OCI-LY7 (cell line): ENCODE data around the gene SPPL2B. TPM values are rescaled to one million over a fixed set of nuclear protein-coding genes. Genes with fewer than 3 reads are reported as not detected.
"Not testable (repeated sequence)": the region's sequence is repeated elsewhere in the genome, so short reads cannot be mapped to it uniquely, and the experiment has no call there.

ENCODE experiments used
- BruUV-seq: library from RNA; stranded (reverse); fragments of 400-500 nt; replicated peaks from 2 replicates; lab custom pipeline; 2021; lab: Mats Ljungman, UMichigan
- CTCF ChIA-PET: fragments of 300-600 bp; sonication (Branson Sonifier 250); formaldehyde crosslinking; loops from one replicate; lab custom pipeline; 2022; ENCODE audit warnings: antibody characterized with exemption; ENCODE audit not compliant: unreplicated experiment; lab: Charles Lee
- POLR2A ChIA-PET: fragments of 300-600 bp; sonication (Branson Sonifier 250); formaldehyde crosslinking; loops from one replicate; lab custom pipeline; 2022; ENCODE audit warnings: antibody characterized with exemption; lab: Charles Lee
- DNase-seq: peaks from one replicate; pipeline ENCODE4 v3.0.0-alpha.2; 2015; ENCODE audit warnings: low spot score
- H2AFZ ChIP-seq: fragments of 200-600 bp; sonication (generic), shearing (Covaris generic); 2 replicates; pipeline ENCODE4 v1.6.1; 2014; ENCODE audit warnings: mild to moderate bottlenecking, antibody characterized with exemption, low read length, moderate library complexity
- H3K27ac ChIP-seq: fragments of 200-600 bp; sonication (generic); 2 replicates; pipeline ENCODE4 v1.5.1; 2014; ENCODE audit warnings: mixed run types, low read depth, mild to moderate bottlenecking, moderate library complexity, low read length, inconsistent platforms; ENCODE audit not compliant: poor library complexity, severe bottlenecking
- H3K36me3 ChIP-seq: fragments of 200-600 bp; sonication (generic); 2 replicates; pipeline ENCODE4 v1.6.1; 2014; ENCODE audit warnings: mild to moderate bottlenecking, antibody characterized with exemption, low read length, moderate library complexity, mixed read lengths; ENCODE audit not compliant: insufficient read depth
- H3K4me1 ChIP-seq: fragments of 200-600 bp; sonication (generic); 2 replicates; pipeline ENCODE4 v1.5.1; 2014; ENCODE audit warnings: mild to moderate bottlenecking, low read length; ENCODE audit not compliant: insufficient read depth, poor library complexity, severe bottlenecking
- H3K4me2 ChIP-seq: fragments of 200-600 bp; sonication (generic); 2 replicates; pipeline ENCODE4 v1.6.1; 2014; ENCODE audit warnings: mild to moderate bottlenecking, low read length
- H3K4me3 ChIP-seq: fragments of 200-600 bp; sonication (generic); 2 replicates; pipeline ENCODE4 v1.5.1; 2014; ENCODE audit warnings: mild to moderate bottlenecking, low read depth, low read length; ENCODE audit not compliant: poor library complexity, severe bottlenecking
- H3K79me2 ChIP-seq: fragments of 200-600 bp; sonication (generic); 2 replicates; pipeline ENCODE4 v1.6.1; 2016; ENCODE audit warnings: low read depth, mild to moderate bottlenecking, low read length, moderate library complexity, mixed read lengths; ENCODE audit not compliant: insufficient read depth
- H3K9me2 ChIP-seq: fragments of 200-600 bp; sonication (generic); 2 replicates; pipeline ENCODE4 v1.6.1; 2016; ENCODE audit warnings: mild to moderate bottlenecking, low read length, mixed read lengths; ENCODE audit not compliant: insufficient read depth
- H3K9me3 ChIP-seq: fragments of 200-600 bp; sonication (generic); 2 replicates; pipeline ENCODE4 v1.6.1; 2014; ENCODE audit warnings: mild to moderate bottlenecking, mixed run types, low read length, mixed read lengths
- H4K20me1 ChIP-seq: fragments of 200-600 bp; sonication (generic); 2 replicates; pipeline ENCODE4 v1.6.1; 2014; ENCODE audit warnings: mild to moderate bottlenecking, antibody characterized with exemption, low read length, moderate library complexity, mixed read lengths; ENCODE audit not compliant: insufficient read depth
- EZH2phosphoT487 ChIP-seq: fragments of 200-600 bp; sonication (generic); IDR thresholded peaks from 2 replicates; pipeline ENCODE4 v1.6.1; 2018; ENCODE audit warnings: low read depth, borderline replicate concordance, mild to moderate bottlenecking, mixed run types, antibody characterized with exemption, low read length, moderate library complexity, mixed read lengths
- intact Hi-C: fragments of 100-400 bp; cut with micrococcal nuclease; formaldehyde crosslinking; loops from one replicate; pipeline ENCODE4 v1.10.0; 2022; ENCODE audit not compliant: unreplicated experiment
- total RNA-seq, 2 experiments: library from RNA; depleted of rRNA in 1 of 2; stranded (reverse); fragments of >200 nt in 1 of 2; shearing (Covaris generic) in 1 of 2; gene quantifications; 2 replicates each; pipeline ENCODE4 v1.2.3, GENCODE V29; 2014 to 2022
- TF ChIP-seq, protein P1 (sequence below): fragments of 200-600 bp; sonication (generic); conservative IDR thresholded peaks from 2 replicates; pipeline ENCODE4 v1.5.1; 2014; ENCODE audit warnings: mild to moderate bottlenecking, antibody characterized with exemption, low read length, moderate library complexity, mixed read lengths

SPPL2B gene
- total RNA-seq, 2 experiments from 2014 or later, result 106 to 191 TPM

DNA sequence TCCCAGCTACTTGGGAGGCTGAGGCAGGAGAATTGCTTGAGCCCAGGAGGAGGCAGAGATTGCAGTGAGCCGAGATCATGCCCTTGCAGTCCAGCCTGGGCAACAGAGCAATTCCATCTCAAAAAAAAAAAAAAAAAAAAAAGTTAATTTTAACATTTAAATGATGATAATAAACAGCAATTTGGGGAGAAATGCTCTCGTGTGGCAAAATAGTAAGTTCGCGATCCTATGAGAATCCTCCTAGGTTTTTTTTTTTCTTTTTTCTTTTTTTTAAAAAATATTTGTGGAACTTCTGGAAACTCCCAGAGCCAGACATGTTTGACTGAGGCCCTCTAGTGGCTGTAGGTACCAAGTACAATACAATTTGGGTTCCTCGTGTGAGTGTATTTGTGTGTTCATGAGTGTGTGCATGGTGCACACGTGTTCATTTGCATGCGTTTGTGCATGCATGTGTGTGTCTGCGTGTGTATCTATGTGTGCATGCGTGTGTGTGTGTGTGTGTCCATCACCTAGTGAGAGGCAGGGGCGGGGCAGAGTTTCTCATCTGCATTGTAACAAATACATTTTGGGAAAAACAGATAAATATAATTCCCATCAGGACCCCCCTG is 62.7 kb downstream of the SPPL2B start:
- ChIA-PET POLR2A (interaction anchor here (0.7 kb wide), 1 partner anchor 228 kb away, joined by 3 read pairs; no protein-coding TSS in a partner anchor), CTCF (no interaction called here)
- H3K9me3 ChIP-seq, result peaks cover 10% of the 10 kb centered on the region; the same call in 1 of the 2 replicates
- peak; percentile 86 for DNase-seq
- no peak overlapping the region for H3K27ac ChIP-seq
- no peaks in the 10 kb centered on the region for H3K36me3 ChIP-seq
- no peaks in the 10 kb centered on the region for H3K79me2 ChIP-seq
- no peaks in the 10 kb centered on the region for H4K20me1 ChIP-seq
- H3K4me2 ChIP-seq, result peak overlapping the region; percentile 46
- TF ChIP-seq EZH2phosphoT487, result no peak
- TF ChIP-seq, protein P1, sequence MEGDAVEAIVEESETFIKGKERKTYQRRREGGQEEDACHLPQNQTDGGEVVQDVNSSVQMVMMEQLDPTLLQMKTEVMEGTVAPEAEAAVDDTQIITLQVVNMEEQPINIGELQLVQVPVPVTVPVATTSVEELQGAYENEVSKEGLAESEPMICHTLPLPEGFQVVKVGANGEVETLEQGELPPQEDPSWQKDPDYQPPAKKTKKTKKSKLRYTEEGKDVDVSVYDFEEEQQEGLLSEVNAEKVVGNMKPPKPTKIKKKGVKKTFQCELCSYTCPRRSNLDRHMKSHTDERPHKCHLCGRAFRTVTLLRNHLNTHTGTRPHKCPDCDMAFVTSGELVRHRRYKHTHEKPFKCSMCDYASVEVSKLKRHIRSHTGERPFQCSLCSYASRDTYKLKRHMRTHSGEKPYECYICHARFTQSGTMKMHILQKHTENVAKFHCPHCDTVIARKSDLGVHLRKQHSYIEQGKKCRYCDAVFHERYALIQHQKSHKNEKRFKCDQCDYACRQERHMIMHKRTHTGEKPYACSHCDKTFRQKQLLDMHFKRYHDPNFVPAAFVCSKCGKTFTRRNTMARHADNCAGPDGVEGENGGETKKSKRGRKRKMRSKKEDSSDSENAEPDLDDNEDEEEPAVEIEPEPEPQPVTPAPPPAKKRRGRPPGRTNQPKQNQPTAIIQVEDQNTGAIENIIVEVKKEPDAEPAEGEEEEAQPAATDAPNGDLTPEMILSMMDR, result peak; percentile 92
- H3K4me3 ChIP-seq, result no peak overlapping the region
- intact Hi-C loops, result loop anchor here (1.0 to 2.0 kb wide), 4 partner anchors 62 to 235 kb away; partner anchors contain the start of genes LSM7, PLEKHJ1, SF3A2 and SPPL2B
- no peaks in the 10 kb centered on the region for H3K9me2 ChIP-seq
- H3K4me1 ChIP-seq, result peaks cover 22% of the 10 kb centered on the region
- H2AFZ ChIP-seq, result no peak overlapping the region
- BruUV-seq, result no TSS peak

DNA sequence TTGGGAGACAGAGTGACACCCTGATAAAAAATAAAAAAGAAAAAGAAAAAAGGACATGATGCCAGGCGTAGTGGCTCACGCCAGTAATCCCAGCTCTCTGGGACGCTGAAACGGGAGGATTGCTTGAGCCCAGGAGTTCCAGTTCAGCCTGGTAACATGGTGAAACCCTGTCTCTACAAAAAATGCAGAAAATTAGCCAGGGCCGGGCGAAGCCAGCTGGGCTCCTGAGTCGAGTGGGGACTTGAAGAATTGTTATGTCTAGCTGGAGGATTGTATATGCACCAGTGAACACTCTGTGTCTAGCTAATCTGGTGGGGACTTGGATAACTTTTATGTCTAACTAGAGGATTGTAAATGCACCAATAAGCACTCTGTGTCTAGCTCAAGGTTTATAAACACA is 63.9 kb downstream of the SPPL2B start:
- H3K27ac ChIP-seq, result no peak overlapping the region
- ChIA-PET CTCF (no interaction called here), POLR2A (interaction anchor here (0.9 to 1.0 kb wide), 3 partner anchors 30 to 134 kb away, joined by 3 to 4 read pairs (median 3); no protein-coding TSS in a partner anchor)
- no peaks in the 10 kb centered on the region for H3K36me3 ChIP-seq
- H3K4me3 ChIP-seq, result no peak overlapping the region
- TF ChIP-seq, protein P1, result no peak
- TF ChIP-seq EZH2phosphoT487, result no peak
- no peak for DNase-seq
- BruUV-seq, result no TSS peak
- no peaks in the 10 kb centered on the region for H4K20me1 ChIP-seq
- H2AFZ ChIP-seq, result peak overlapping the region; percentile 71; the same call in 1 of the 2 replicates
- intact Hi-C loops, result no loop called here
- H3K9me2 ChIP-seq, result no peaks in the 10 kb centered on the region
- no peak overlapping the region for H3K4me2 ChIP-seq
- peaks cover 10% of the 10 kb centered on the region; the same call in 1 of the 2 replicates for H3K9me3 ChIP-seq
- H3K79me2 ChIP-seq, result no peaks in the 10 kb centered on the region
- peaks cover 22% of the 10 kb centered on the region for H3K4me1 ChIP-seq

DNA sequence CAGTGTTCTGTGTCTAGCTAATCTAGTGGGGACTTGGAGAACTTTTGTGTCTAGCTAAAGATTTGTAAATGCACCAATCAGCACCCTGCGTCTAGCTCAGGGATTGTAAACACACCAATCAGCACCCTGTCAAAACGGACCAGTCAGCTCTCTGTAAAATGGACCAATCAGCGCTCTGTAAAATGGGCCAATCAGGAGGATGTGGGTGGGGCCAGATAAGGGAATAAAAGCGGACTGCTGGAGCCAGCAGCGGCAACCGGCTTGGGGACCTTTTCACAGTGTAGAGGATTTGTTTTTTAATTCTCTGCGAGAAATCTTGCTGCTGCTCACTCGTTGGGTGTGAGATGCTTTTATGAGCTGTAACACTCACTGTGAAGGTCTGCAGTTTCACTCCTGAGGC is 64.4 kb downstream of the SPPL2B start:
- H3K9me3 ChIP-seq, H3K9me2 ChIP-seq, H3K36me3 ChIP-seq, H2AFZ ChIP-seq, H3K79me2 ChIP-seq, H3K4me3 ChIP-seq, CTCF ChIA-PET, H3K4me2 ChIP-seq, intact Hi-C loops, BruUV-seq, H3K27ac ChIP-seq, H4K20me1 ChIP-seq: not testable (repeated sequence)
- POLR2A ChIA-PET, result interaction anchor here (0.6 to 1.7 kb wide), 4 partner anchors 24 to 135 kb away, joined by 3 to 5 read pairs (median 3); no protein-coding TSS in a partner anchor
- H3K4me1 ChIP-seq, result peaks cover 22% of the 10 kb centered on the region
- DNase-seq, result peak; percentile 43
